Activated CD4-positive, alpha-beta T cell treated with anti-CD3 and anti-CD28 coated beads for 48 hours (primary cell): Measurements from ENCODE around the gene PFKFB2.
A peak's percentile ranks its signal among the peaks of the same experiment; 100 is the strongest.
"Not testable (repeated sequence)": the region's sequence is repeated elsewhere in the genome, so short reads cannot be mapped to it uniquely, and the experiment has no call there.

ENCODE experiments used
- DNase-seq: peaks from one replicate; pipeline ENCODE4 v3.0.0-alpha.2; 2020

PFKFB2 gene

GRCh38 chr1:207041397-207041796 is 11.7 kb upstream of the PFKFB2 start:
- not testable (repeated sequence) for DNase-seq

GRCh38 chr1:207045453-207045852 is 7.6 kb upstream of the PFKFB2 start:
- no peak for DNase-seq

- no peak for DNase-seq
Measured at GRCh38 chr1:207047505-207047904, 5.6 kb upstream of the PFKFB2 start.

GRCh38 chr1:207048041-207048440 is 5.0 kb upstream of the PFKFB2 start:
- DNase-seq: no peak

- no peak for DNase-seq
Measured at GRCh38 chr1:207049054-207049453, 4.0 kb upstream of the PFKFB2 start.

- DNase-seq: no peak
Measured at GRCh38 chr1:207049514-207049913, 3.6 kb upstream of the PFKFB2 start.

- peak; percentile 63 for DNase-seq
Measured at GRCh38 chr1:207049974-207050391, 3.1 kb upstream of the PFKFB2 start.

- DNase-seq: peak; percentile 95
Measured at GRCh38 chr1:207050480-207051190, 2.4 kb upstream of the PFKFB2 start.

GRCh38 chr1:207051191-207051943 is 1.7 kb upstream of the PFKFB2 start, which contains the start of gene YOD1:
YOD1 (minus strand) TSS chr1:207051208; CDS start chr1:207051030, 178 bp downstream.
- DNase-seq: peak; percentile 21

GRCh38 chr1:207054491-207054890 is 1.4 kb downstream of the PFKFB2 start:
- DNase-seq: no peak

GRCh38 chr1:207055386-207056001 is 2.4 kb downstream of the PFKFB2 start:
- no peak for DNase-seq

GRCh38 chr1:207056673-207057072 is 3.6 kb downstream of the PFKFB2 start:
- no peak for DNase-seq

- DNase-seq: no peak
Measured at GRCh38 chr1:207058252-207058651, 5.2 kb downstream of the PFKFB2 start.

GRCh38 chr1:207058878-207059867 is 6.1 kb downstream of the PFKFB2 start:
- DNase-seq: no peak

GRCh38 chr1:207059881-207060280 is 6.8 kb downstream of the PFKFB2 start:
- DNase-seq: no peak

- DNase-seq: no peak
Measured at GRCh38 chr1:207060596-207060995, 7.5 kb downstream of the PFKFB2 start.

GRCh38 chr1:207062058-207062457 is 9.0 kb downstream of the PFKFB2 start:
- DNase-seq: no peak

GRCh38 chr1:207063014-207063413 is 9.9 kb downstream of the PFKFB2 start:
- no peak for DNase-seq

GRCh38 chr1:207064561-207064960 is 11.5 kb downstream of the PFKFB2 start:
- DNase-seq: no peak

GRCh38 chr1:207067185-207067584 is 14.1 kb downstream of the PFKFB2 start:
- no peak for DNase-seq

- DNase-seq: no peak
Measured at GRCh38 chr1:207067665-207068064, 14.6 kb downstream of the PFKFB2 start.

GRCh38 chr1:207069061-207069460 is 16.0 kb downstream of the PFKFB2 start:
- peak; percentile 15 for DNase-seq
